Right cardiac atrium (tissue), 5 donors: Measurements from ENCODE around the gene PRMT1. TPM values are rescaled to one million over a fixed set of nuclear protein-coding genes. Genes with fewer than 3 reads are reported as not detected.

Experiments used
- ATAC-seq, 2 donors: fragments of 200-7000 bp; cut with Tn5 transposase; one replicate each; pipeline versions ENCODE4 v1.8.0 to v1.9.1; 2020; ENCODE audit warnings: moderate library complexity in 2 of 2, mild to moderate bottlenecking in 1 of 2
- DNase-seq, 3 donors: peaks; one replicate each; pipeline ENCODE4 v3.0.0-alpha.2; 2020
- H3K27ac ChIP-seq: one replicate; pipeline ENCODE4 v1.5.1; 2013; ENCODE audit warnings: mild to moderate bottlenecking, low read length, control low read depth, moderate library complexity
- H3K27me3 ChIP-seq: one replicate; pipeline ENCODE4 v1.6.1; 2013; ENCODE audit not compliant: control insufficient read depth, insufficient read depth
- H3K4me1 ChIP-seq: one replicate; pipeline ENCODE4 v1.6.1; 2013; ENCODE audit warnings: low read length; ENCODE audit not compliant: control insufficient read depth, insufficient read depth
- H3K4me3 ChIP-seq: one replicate; pipeline ENCODE4 v1.5.1; 2013; ENCODE audit warnings: low read length, control low read depth
- H3K9me3 ChIP-seq: one replicate; pipeline ENCODE4 v1.6.1; 2013; ENCODE audit warnings: low read length; ENCODE audit not compliant: control insufficient read depth
- WGBS: extraction: QIAGEN DNeasy Blood & Tissue Kit; methylation state at CpG from one replicate; pipeline ENCODE4 v1.1.7; 2013; 5-methylcytosine and 5-hydroxymethylcytosine counted together
- intact Hi-C, 4 donors: fragments of 100-400 bp; cut with DNase I; formaldehyde crosslinking; loops; one replicate each; pipeline versions ENCODE4 v1.11.0 to v1.14.0; 2022 to 2023
- polyA plus RNA-seq: library from polyadenylated mRNA; stranded (reverse); fragments of 200-250 nt; gene quantifications from one replicate; pipeline ENCODE4 v1.2.3, GENCODE V29; 2013
- total RNA-seq, 4 donors: library from RNA; stranded (reverse); fragmentation: NEBNext Ultra II Directional; extraction: Animal tissue kit (Norgen Biotek cat#: 25700); gene quantifications; one replicate each; pipeline ENCODE4 v1.2.1, GENCODE V29; 2021
- donor health status: healthy with polysubstance abuse.
- donor health status: DM: no; HTN: yes; CAD: no.
- donor health status: DM: no; HTN: no; CAD: no.
- donor health status: DM: no; HTN: yes; CAD: no; lungs with severe emphysema.
- donor health status: DM: yes; HTN: yes; CAD: no.

PRMT1 gene
- total and polyA plus RNA-seq, 5 donors, result 117 to 154 (median 125) TPM

GRCh38 chr19:49658566-49659442, 18.3 kb upstream of the PRMT1 start:
- intact Hi-C loops, result loop anchor here in 1 of 4 donors (5.0 kb wide), 1 partner anchor 152 kb away; no protein-coding TSS in a partner anchor
- Histone ChIP-seq H3K4me3 (no peak overlapping the region), H3K27ac (no peak overlapping the region), H3K27me3 (no peaks in the 10 kb centered on the region), H3K9me3 (no peaks in the 10 kb centered on the region), H3K4me1 (no peaks in the 10 kb centered on the region)
- DNase-seq (peak in 1 of 3 donors; percentile 30), ATAC-seq (no peak)
- 92% methylated on average over 12 of the region's 12 CpGs for WGBS

- no peak for ATAC-seq
- H3K27ac ChIP-seq, result no peak overlapping the region
- intact Hi-C loops, result loop anchor here in 1 of 4 donors (10.0 kb wide), 1 partner anchor 66 kb away; the partner anchor contains the start of gene PRR12
- H3K4me3 ChIP-seq, result no peak overlapping the region
- 85% methylated on average over 15 of the region's 15 CpGs for WGBS
- H3K4me1 ChIP-seq, result no peaks in the 10 kb centered on the region
- peak in 1 of 3 donors; percentile 46 for DNase-seq
- H3K9me3 ChIP-seq, result no peaks in the 10 kb centered on the region
- no peaks in the 10 kb centered on the region for H3K27me3 ChIP-seq
These were observed 16.6 kb upstream of the PRMT1 start for GRCh38 chr19:49660338-49660961.

DNA sequence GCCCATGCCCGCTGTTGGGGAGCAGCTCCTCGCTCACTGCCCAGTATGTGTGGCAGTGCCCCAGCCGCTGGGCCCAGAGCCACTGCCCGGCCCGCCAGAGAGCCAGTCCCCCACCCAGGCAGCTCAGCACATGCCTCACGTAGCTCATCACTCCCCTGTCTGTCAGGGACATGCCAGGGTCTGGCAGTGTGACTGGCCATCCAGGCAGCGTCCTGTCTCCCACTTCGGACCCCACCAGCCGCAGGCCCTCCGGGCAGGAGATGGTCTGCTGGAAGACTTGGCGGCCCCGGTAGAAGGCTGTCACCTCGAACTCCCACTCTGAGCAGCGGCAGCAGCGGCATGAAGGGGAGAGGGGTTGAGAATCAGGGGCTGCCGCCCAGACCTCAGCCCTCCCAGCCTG, 15.1 kb upstream of the PRMT1 start:
- peak in 2 of 3 donors; percentile 47 to 58 for DNase-seq
- 89% methylated on average over 16 of the region's 16 CpGs for WGBS

GRCh38 chr19:49663224-49663623, 13.8 kb upstream of the PRMT1 start:
- peak in 2 of 3 donors; percentile 40 to 41 for DNase-seq
- no peaks in the 10 kb centered on the region for H3K9me3 ChIP-seq
- H3K27me3 ChIP-seq, result no peaks in the 10 kb centered on the region
- intact Hi-C loops, result loop anchor here in 1 of 4 donors (10.0 kb wide), 1 partner anchor 68 kb away; the partner anchor contains the start of gene PRR12
- no peak overlapping the region for H3K4me3 ChIP-seq
- WGBS, result 85% methylated on average over 12 of the region's 12 CpGs
- no peaks in the 10 kb centered on the region for H3K4me1 ChIP-seq
- no peak for ATAC-seq
- no peak overlapping the region for H3K27ac ChIP-seq

More for the DNA sequence above, 15.1 kb upstream of the PRMT1 start:
- intact Hi-C loops, result loop anchor here in 1 of 4 donors (10.0 kb wide), 1 partner anchor 67 kb away; the partner anchor contains the start of gene PRR12
- Histone ChIP-seq H3K4me1 (no peaks in the 10 kb centered on the region), H3K27ac (no peak overlapping the region), H3K4me3 (no peak overlapping the region), H3K27me3 (no peaks in the 10 kb centered on the region), H3K9me3 (no peaks in the 10 kb centered on the region)
- no peak for ATAC-seq

DNA sequence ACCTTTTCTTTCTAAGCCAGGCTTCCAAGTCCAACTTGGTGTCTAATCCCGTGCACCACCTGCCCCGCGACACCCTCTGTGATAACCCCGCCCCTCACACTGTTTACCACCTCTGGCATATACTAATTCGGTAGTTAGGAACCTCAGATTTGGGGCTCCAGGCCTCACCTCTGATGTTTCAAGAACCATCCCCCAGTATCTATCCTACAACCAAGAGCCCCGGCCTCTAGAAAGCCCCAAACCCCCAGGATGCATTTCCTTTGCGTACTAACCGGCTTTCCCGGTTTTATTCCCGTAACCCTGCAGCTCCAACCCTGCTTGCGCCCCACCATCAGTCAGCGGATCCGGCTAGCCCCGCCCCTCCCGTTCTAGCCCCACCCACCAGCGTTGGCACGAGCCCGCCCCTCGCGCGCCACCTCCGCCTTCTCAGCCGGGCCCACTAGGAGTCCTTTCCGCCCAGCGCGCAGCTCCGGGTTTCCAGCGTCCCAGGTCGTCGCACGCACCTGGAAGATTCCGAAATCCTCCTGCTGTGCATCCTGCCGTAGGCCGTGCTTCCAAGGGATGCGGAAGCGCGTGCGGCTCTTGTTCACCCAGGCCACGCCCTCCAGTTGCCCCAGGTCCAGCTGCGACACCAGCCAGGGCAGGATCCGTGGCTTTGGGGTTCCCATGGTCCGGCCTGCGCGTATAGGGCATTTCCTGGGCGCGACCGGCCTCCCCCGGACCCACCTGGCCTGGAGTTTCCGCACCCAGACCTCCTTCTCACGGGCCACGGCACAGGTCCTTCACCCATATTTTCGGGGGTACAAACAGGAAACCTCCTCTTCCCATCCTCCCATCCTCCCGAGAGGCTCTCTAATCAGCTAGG, 12.7 kb upstream of the PRMT1 start:
- WGBS, result 1% methylated on average over 53 of the region's 53 CpGs
- H3K9me3 ChIP-seq, result no peaks in the 10 kb centered on the region
- no peaks in the 10 kb centered on the region for H3K4me1 ChIP-seq
- ATAC-seq (peak; percentile 82 to 83), DNase-seq (peak; percentile 89 to 96 (median 96))
- no peaks in the 10 kb centered on the region for H3K27me3 ChIP-seq
- intact Hi-C loops, result loop anchor here in 1 of 4 donors (10.0 kb wide), 1 partner anchor 70 kb away; the partner anchor contains the start of gene PRR12
- H3K4me3 ChIP-seq, result peak overlapping the region; percentile 70
- peak overlapping the region; percentile 89 for H3K27ac ChIP-seq

- Histone ChIP-seq H3K4me3 (peak overlapping the region; percentile 70), H3K27me3 (no peaks in the 10 kb centered on the region), H3K27ac (peak overlapping the region; percentile 89), H3K9me3 (no peaks in the 10 kb centered on the region), H3K4me1 (no peaks in the 10 kb centered on the region)
- no peak for DNase-seq
- intact Hi-C loops, result loop anchor here in 1 of 4 donors (10.0 kb wide), 1 partner anchor 70 kb away; the partner anchor contains the start of gene PRR12
- 1% methylated on average over 7 of the region's 7 CpGs for WGBS
- ATAC-seq, result no peak
These were observed 12.1 kb upstream of the PRMT1 start for GRCh38 chr19:49665036-49665350.

DNA sequence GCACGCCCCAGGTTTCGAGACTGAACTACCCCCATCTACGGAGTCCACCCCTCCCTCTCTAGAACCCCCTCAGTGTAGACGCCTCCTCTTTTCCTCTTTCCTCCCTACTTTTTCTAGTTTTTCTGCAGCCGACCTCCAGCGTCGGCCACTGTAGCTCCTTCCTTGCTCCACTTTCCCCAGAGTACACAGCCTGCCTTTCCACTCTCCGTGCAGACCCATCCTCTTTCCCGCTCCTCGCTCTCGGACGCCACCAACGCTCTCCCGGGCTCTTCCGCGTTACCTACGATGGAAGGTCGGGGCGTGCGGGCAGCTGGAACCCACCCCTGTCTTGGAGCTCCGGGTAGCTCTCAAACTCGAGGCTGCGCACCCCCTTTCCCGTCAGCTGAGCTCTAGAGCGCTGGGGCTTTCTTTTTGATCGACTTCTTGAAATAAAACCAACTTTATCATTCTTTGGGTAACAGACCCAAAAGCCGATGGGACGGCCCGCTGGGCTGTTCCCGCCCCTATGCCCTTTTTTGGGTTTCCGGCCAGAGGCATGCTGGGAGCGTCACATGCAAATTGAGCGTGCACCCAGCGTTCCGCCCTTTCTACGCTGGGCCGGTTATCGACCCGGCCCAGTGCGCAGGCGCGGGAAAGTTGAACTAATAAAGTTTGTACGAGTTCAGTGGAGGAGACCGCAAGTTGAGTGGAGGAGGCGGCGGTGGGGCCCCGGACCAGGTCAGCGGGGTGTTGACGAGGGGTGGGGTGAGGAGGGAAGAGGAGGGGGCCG, 11.5 kb upstream of the PRMT1 start, which contains the start of the genes BCL2L12 and IRF3:
TSS of gene BCL2L12 (plus strand) at position 583 of the 769 bp plus-strand sequence. CDS start 760 bp downstream, outside the sequence.
TSS of gene IRF3 (minus strand) at position 507 of the 769 bp plus-strand sequence. CDS start 1,019 bp downstream, outside the sequence.
- H3K27ac ChIP-seq, result peak within 1 kb of the TSS; percentile 89
- H3K9me3 ChIP-seq, result no peaks in the 10 kb centered on the region
- ATAC-seq, result peak; percentile 91 to 94
- no peaks in the 10 kb centered on the region for H3K4me1 ChIP-seq
- no peaks in the 10 kb centered on the region for H3K27me3 ChIP-seq
- intact Hi-C loops, result loop anchor here in 1 of 4 donors (10.0 kb wide), 1 partner anchor 71 kb away; the partner anchor contains the start of gene PRR12
- DNase-seq, result peak; percentile 99
- under 1% methylated on average over 50 of the region's 50 CpGs for WGBS
- H3K4me3 ChIP-seq, result peak within 1 kb of the TSS; percentile 70

- Histone ChIP-seq H3K9me3 (no peaks in the 10 kb centered on the region), H3K4me3 (peak overlapping the region; percentile 70), H3K4me1 (no peaks in the 10 kb centered on the region), H3K27me3 (no peaks in the 10 kb centered on the region), H3K27ac (no peak overlapping the region)
- no peak for ATAC-seq
- under 1% methylated on average over 9 of the region's 9 CpGs for WGBS
- no peak for DNase-seq
- intact Hi-C loops, result loop anchor here in 1 of 4 donors (10.0 kb wide), 1 partner anchor 71 kb away; the partner anchor contains the start of gene PRR12
These were observed 11.0 kb upstream of the PRMT1 start for GRCh38 chr19:49666120-49666444.

DNA sequence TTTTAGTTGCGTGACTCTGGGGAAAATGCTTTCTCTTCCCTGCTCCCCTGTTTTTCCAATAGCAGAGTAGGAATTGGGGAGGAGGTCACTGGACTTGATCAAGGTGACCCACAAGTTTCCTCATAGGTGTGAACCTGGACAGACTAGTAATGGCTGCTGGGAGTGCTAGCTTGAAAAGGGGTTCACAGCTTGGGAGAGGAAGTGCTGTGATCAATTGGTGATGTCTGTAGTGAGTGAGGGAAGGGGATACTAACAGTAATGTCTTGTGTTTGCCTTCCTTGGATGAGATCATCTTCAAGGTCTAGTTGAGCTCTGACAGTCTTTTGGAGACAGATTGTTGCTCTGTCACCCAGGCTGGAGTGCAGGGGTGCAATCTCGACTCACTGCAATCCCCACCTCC, 9.6 kb upstream of the PRMT1 start:
- ATAC-seq (no peak), DNase-seq (no peak)
- intact Hi-C loops, result loop anchor here in 1 of 4 donors (10.0 kb wide), 1 partner anchor 73 kb away; the partner anchor contains the start of gene PRR12
- Histone ChIP-seq H3K9me3 (no peaks in the 10 kb centered on the region), H3K4me3 (no peak overlapping the region), H3K4me1 (no peaks in the 10 kb centered on the region), H3K27ac (no peak overlapping the region), H3K27me3 (no peaks in the 10 kb centered on the region)
- WGBS, result 93% methylated on average over 2 of the region's 2 CpGs
